Parathyroid adenoma (tissue), 2 donors: Measurements from ENCODE around the gene WDR53.

Experiments used
- H2AFZ ChIP-seq: fragments of 300-600 bp; sonication (generic); one replicate; pipeline ENCODE4 v1.7.0; 2017; ENCODE audit warnings: antibody characterized with exemption, mild to moderate bottlenecking
- H3K27ac ChIP-seq: fragments of 300-600 bp; sonication (generic); one replicate; pipeline ENCODE4 v1.7.0; 2017
- H3K27me3 ChIP-seq: fragments of 300-600 bp; sonication (generic); one replicate; pipeline ENCODE4 v1.7.0; 2017; ENCODE audit warnings: low read length; ENCODE audit not compliant: control insufficient read depth, insufficient read depth
- H3K36me3 ChIP-seq: fragments of 300-600 bp; sonication (generic); one replicate; pipeline ENCODE4 v1.7.0; 2017; ENCODE audit warnings: low read length; ENCODE audit not compliant: control insufficient read depth, insufficient read depth
- H3K4me1 ChIP-seq: fragments of 300-600 bp; sonication (generic); one replicate; pipeline ENCODE4 v1.7.0; 2017; ENCODE audit warnings: control low read depth
- H3K4me2 ChIP-seq: fragments of 300-600 bp; sonication (generic); one replicate; pipeline ENCODE4 v1.7.0; 2017; ENCODE audit warnings: low read length
- H3K4me3 ChIP-seq: fragments of 300-600 bp; sonication (generic); one replicate; pipeline ENCODE4 v1.7.0; 2017; ENCODE audit warnings: low read depth, low read length
- H3K79me2 ChIP-seq: fragments of 300-600 bp; sonication (generic); one replicate; pipeline ENCODE4 v1.7.0; 2017; ENCODE audit warnings: control low read depth
- H3K9ac ChIP-seq: fragments of 300-600 bp; sonication (generic); one replicate; pipeline ENCODE4 v1.7.0; 2017; ENCODE audit warnings: mild to moderate bottlenecking
- H3K9me3 ChIP-seq: fragments of 300-600 bp; sonication (generic); one replicate; pipeline ENCODE4 v1.7.0; 2017; ENCODE audit warnings: low read length; ENCODE audit not compliant: control insufficient read depth
- TF ChIP-seq, protein P1 (sequence below): fragments of 300-600 bp; sonication (generic); IDR thresholded peaks from one replicate; pipeline ENCODE4 v1.7.0; 2017; ENCODE audit warnings: antibody characterized with exemption, mild to moderate bottlenecking
- donor health status: primary hyperparathyroidism.

WDR53 gene

DNA sequence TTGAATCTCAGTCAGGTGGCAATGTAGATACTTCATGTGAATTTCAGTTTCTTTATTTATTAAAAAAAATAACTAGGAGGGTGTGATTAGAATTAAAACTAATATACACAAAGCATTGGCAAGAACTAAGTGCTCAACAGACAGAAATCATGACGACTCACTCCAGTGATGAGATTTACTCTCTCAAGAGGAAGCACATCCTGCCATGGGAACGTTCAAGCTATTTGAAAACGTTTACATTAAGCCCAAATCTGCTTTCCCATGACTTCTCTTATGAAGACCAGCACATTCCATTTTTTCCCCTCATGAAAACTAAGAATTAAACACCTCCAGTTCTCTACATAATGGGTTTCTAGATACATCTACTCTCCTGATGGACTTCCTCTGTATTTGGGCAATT lies 8.5 kb downstream of the WDR53 start:
- H3K9ac ChIP-seq = no peak overlapping the region
- peaks cover 3% of the 10 kb centered on the region for H3K79me2 ChIP-seq
- H3K27ac ChIP-seq = no peak overlapping the region
- H3K4me2 ChIP-seq = no peak overlapping the region
- no peaks in the 10 kb centered on the region for H3K9me3 ChIP-seq
- H3K27me3 ChIP-seq = no peaks in the 10 kb centered on the region
- TF ChIP-seq, protein P1, sequence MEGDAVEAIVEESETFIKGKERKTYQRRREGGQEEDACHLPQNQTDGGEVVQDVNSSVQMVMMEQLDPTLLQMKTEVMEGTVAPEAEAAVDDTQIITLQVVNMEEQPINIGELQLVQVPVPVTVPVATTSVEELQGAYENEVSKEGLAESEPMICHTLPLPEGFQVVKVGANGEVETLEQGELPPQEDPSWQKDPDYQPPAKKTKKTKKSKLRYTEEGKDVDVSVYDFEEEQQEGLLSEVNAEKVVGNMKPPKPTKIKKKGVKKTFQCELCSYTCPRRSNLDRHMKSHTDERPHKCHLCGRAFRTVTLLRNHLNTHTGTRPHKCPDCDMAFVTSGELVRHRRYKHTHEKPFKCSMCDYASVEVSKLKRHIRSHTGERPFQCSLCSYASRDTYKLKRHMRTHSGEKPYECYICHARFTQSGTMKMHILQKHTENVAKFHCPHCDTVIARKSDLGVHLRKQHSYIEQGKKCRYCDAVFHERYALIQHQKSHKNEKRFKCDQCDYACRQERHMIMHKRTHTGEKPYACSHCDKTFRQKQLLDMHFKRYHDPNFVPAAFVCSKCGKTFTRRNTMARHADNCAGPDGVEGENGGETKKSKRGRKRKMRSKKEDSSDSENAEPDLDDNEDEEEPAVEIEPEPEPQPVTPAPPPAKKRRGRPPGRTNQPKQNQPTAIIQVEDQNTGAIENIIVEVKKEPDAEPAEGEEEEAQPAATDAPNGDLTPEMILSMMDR = no peak
- H2AFZ ChIP-seq = no peak overlapping the region
- H3K4me3 ChIP-seq = no peak overlapping the region
- peaks cover 6% of the 10 kb centered on the region for H3K4me1 ChIP-seq
- no peaks in the 10 kb centered on the region for H3K36me3 ChIP-seq

DNA sequence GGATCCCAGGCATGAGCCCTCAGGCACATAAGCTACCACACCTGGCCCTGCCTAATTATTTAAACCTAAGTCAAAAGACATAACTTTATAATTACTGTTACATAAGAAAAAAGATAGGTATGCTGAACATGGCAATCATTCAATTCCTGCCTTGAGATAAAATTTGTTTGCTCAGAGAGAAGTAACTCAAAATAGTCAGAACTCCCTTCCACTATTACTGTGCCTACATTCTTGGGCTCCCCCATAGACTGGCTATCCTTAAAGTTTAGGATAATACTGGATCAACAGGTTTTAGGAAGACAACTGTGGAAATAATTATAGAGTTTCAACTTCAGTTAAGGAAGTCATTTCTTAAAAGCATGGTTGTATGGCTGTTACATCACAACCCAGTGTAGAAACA lies 9.9 kb downstream of the WDR53 start:
- Histone ChIP-seq H3K36me3 (no peaks in the 10 kb centered on the region), H3K4me1 (peaks cover 1% of the 10 kb centered on the region), H3K27me3 (no peaks in the 10 kb centered on the region), H3K27ac (no peak overlapping the region), H2AFZ (no peak overlapping the region), H3K79me2 (peaks cover 3% of the 10 kb centered on the region), H3K9ac (no peak overlapping the region), H3K9me3 (no peaks in the 10 kb centered on the region), H3K4me3 (no peak overlapping the region), H3K4me2 (no peak overlapping the region)
- TF ChIP-seq, protein P1 = no peak

DNA sequence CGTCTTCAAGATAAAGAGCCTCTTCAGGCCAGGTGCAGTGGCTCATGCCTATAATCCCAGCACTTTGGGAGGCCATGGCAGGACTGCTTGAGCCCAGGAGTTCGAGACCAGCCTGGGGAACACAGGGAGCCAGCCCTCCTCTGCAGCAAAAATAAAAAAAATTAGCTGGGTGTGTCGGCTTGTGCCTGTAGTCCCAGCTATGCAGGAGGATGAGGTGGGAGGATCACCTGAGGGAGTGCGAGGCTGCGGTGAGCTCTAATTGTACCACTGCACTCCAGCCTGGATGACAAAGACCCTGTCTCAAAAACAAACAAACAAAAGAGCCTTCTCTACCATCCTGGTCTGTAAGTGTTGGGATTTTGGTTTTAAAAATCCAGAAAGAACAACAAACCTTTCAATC lies 11.1 kb downstream of the WDR53 start:
- Histone ChIP-seq H3K27ac (no peak overlapping the region), H3K36me3 (no peaks in the 10 kb centered on the region), H3K79me2 (peaks cover 2% of the 10 kb centered on the region), H2AFZ (no peak overlapping the region), H3K9me3 (no peaks in the 10 kb centered on the region), H3K4me3 (no peak overlapping the region), H3K4me1 (no peaks in the 10 kb centered on the region), H3K4me2 (no peak overlapping the region), H3K9ac (no peak overlapping the region), H3K27me3 (no peaks in the 10 kb centered on the region)
- TF ChIP-seq, protein P1 = no peak

DNA sequence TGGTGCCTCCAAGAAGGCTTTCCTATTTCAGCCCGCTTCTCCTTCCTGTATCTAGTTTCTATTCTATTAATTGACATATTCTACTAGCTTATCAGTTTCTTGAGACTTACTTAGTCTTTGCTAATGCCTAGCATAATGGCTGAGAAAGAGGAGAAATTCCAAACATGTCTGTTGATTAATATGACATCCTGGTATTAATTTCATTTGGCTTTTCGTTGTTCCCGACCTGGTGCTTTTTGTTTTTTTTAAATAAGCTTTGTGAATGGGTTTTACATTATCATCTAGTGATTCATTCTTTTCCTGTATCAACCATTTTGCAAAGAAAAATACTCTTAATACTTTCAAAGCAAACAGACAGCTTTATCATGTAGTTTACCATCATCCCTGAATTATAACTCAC lies 13.1 kb downstream of the WDR53 start:
- H3K36me3 ChIP-seq = no peaks in the 10 kb centered on the region
- H3K27me3 ChIP-seq = no peaks in the 10 kb centered on the region
- H3K9me3 ChIP-seq = no peaks in the 10 kb centered on the region
- no peak overlapping the region for H3K4me2 ChIP-seq
- H2AFZ ChIP-seq = no peak overlapping the region
- H3K9ac ChIP-seq = no peak overlapping the region
- TF ChIP-seq, protein P1 = no peak
- H3K27ac ChIP-seq = no peak overlapping the region
- H3K79me2 ChIP-seq = no peaks in the 10 kb centered on the region
- no peak overlapping the region for H3K4me3 ChIP-seq
- no peaks in the 10 kb centered on the region for H3K4me1 ChIP-seq

DNA sequence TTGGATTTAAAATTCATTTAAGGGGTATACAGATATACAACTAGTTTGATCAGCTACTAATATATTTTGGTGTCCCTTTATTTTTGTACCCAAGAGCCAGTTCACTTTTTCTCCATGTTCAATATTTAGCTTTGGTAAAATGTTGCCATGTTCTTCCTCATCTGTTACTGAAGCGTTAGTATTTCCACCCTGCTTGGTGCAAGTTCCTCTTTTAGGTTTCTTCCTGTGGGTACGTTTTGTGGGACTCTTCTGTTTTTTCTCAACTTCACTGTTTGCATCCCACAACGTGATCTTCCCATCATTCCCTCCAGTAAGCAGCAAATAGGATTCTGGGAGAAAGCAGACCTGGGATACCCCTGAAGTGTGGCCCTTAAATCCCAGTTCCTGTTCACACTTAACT lies 14.1 kb downstream of the WDR53 start:
- Histone ChIP-seq H3K9ac (no peak overlapping the region), H3K27me3 (no peaks in the 10 kb centered on the region), H3K4me3 (no peak overlapping the region), H3K36me3 (no peaks in the 10 kb centered on the region), H3K27ac (no peak overlapping the region), H3K79me2 (no peaks in the 10 kb centered on the region), H3K4me2 (no peak overlapping the region), H3K9me3 (no peaks in the 10 kb centered on the region), H3K4me1 (no peaks in the 10 kb centered on the region), H2AFZ (no peak overlapping the region)
- TF ChIP-seq, protein P1 = no peak
